ENCODE data around the gene BUD23. TPM values are rescaled to one million over a fixed set of nuclear protein-coding genes. Genes with fewer than 3 reads are reported as not detected.
A peak's percentile ranks its signal among the peaks of the same experiment; 100 is the strongest.

BUD23 gene
- total and polyA plus RNA-seq, 9 of the 15 experiments (the other 6 are each of a cell fraction or from before 2014, with no cell fraction given) = 79.5 to 270 (median 150) TPM

GRCh38 chr7:73683788-73684693 lies 644 bp downstream of the BUD23 start (continued):
- TF ChIP-seq YY1 (IDR thresholded peaks at IDR 0.05; ENCODE audit: borderline replicate concordance in 1 of 3, control insufficient read depth in 1 of 3, extremely low read depth in 1 of 3, insufficient read depth in 3 of 3, insufficient read length in 1 of 3, insufficient replicate concordance in 2 of 3, low read depth in 1 of 3, low read length in 2 of 3) (peak in 1 of 3 experiments; percentile 53), CREM (IDR thresholded peaks at IDR 0.05; ENCODE audit: low read depth) (peak; percentile 77), ADNP (tag; IDR thresholded peaks at IDR 0.05) (peak; percentile 68), TEAD2 (tag; IDR thresholded peaks at IDR 0.05) (no peak), ZNF253 (CRISPR knock-in tag; conservative IDR thresholded peaks at IDR 0.05) (no peak), EGR1 (conservative IDR thresholded peaks at IDR 0.05) (peak; percentile 25; the same call in 1 of the 2 replicates), ELF1 (tag; IDR thresholded peaks at IDR 0.05) (peak; percentile 2; the same call in 1 of the 2 replicates), L3MBTL2 (IDR thresholded peaks at IDR 0.05) (no peak), ZNF764 (CRISPR knock-in tag; IDR thresholded peaks at IDR 0.05; ENCODE audit: low read depth) (no peak), ATF1 (CRISPR knock-in tag; IDR thresholded peaks at IDR 0.05) (no peak), ATF1 (tag; IDR thresholded peaks at IDR 0.05) (peak; percentile 65), RCOR1 (IDR thresholded peaks at IDR 0.05; ENCODE audit: borderline replicate concordance in 1 of 2, low read depth in 2 of 2, low read length in 2 of 2) (peak in 1 of 2 experiments; percentile 68; a peak in 2 of 4 replicates), SMARCE1 (IDR thresholded peaks at IDR 0.05) (peak; percentile 80), FOXA3 (CRISPR knock-in tag; conservative IDR thresholded peaks at IDR 0.05 in 1 of 2, IDR thresholded peaks at IDR 0.05 in 1 of 2) (peak in 1 of 2 experiments; percentile 55; a peak in 1 of 4 replicates), PCBP2 (IDR thresholded peaks at IDR 0.05; ENCODE audit: low read depth, low read length, poor library complexity, severe bottlenecking) (no peak), GABPB1 (CRISPR knock-in tag; IDR thresholded peaks at IDR 0.05) (0 out of 2 replicates have a peak, but pooled peaks have one; percentile 2), HDGF (IDR thresholded peaks at IDR 0.05) (no peak), NBN (IDR thresholded peaks at IDR 0.05; ENCODE audit: low read depth) (0 out of 2 replicates have a peak, but pooled peaks have one; percentile 8), TEAD1 (CRISPR knock-in tag; IDR thresholded peaks at IDR 0.05) (peak in 1 of 2 experiments; percentile 84; a peak in 2 of 4 replicates)
- TF ChIP-seq, protein P1, sequence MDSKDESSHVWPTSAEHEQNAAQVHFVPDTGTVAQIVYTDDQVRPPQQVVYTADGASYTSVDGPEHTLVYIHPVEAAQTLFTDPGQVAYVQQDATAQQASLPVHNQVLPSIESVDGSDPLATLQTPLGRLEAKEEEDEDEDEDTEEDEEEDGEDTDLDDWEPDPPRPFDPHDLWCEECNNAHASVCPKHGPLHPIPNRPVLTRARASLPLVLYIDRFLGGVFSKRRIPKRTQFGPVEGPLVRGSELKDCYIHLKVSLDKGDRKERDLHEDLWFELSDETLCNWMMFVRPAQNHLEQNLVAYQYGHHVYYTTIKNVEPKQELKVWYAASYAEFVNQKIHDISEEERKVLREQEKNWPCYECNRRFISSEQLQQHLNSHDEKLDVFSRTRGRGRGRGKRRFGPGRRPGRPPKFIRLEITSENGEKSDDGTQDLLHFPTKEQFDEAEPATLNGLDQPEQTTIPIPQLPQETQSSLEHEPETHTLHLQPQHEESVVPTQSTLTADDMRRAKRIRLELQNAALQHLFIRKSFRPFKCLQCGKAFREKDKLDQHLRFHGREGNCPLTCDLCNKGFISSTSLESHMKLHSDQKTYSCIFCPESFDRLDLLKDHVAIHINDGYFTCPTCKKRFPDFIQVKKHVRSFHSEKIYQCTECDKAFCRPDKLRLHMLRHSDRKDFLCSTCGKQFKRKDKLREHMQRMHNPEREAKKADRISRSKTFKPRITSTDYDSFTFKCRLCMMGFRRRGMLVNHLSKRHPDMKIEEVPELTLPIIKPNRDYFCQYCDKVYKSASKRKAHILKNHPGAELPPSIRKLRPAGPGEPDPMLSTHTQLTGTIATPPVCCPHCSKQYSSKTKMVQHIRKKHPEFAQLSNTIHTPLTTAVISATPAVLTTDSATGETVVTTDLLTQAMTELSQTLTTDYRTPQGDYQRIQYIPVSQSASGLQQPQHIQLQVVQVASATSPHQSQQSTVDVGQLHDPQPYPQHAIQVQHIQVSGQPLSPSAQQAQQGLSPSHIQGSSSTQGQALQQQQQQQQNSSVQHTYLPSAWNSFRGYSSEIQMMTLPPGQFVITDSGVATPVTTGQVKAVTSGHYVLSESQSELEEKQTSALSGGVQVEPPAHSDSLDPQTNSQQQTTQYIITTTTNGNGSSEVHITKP (IDR thresholded peaks at IDR 0.05; ENCODE audit: partially characterized antibody) = peak; percentile 64
- TF ChIP-seq, protein P2, sequence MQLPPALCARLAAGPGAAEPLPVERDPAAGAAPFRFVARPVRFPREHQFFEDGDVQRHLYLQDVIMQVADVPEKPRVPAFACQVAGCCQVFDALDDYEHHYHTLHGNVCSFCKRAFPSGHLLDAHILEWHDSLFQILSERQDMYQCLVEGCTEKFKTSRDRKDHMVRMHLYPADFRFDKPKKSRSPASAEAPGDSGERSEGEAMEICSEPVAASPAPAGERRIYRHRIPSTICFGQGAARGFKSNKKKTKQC (CRISPR knock-in tag; IDR thresholded peaks at IDR 0.05) = no peak
- TF ChIP-seq, protein P3, sequence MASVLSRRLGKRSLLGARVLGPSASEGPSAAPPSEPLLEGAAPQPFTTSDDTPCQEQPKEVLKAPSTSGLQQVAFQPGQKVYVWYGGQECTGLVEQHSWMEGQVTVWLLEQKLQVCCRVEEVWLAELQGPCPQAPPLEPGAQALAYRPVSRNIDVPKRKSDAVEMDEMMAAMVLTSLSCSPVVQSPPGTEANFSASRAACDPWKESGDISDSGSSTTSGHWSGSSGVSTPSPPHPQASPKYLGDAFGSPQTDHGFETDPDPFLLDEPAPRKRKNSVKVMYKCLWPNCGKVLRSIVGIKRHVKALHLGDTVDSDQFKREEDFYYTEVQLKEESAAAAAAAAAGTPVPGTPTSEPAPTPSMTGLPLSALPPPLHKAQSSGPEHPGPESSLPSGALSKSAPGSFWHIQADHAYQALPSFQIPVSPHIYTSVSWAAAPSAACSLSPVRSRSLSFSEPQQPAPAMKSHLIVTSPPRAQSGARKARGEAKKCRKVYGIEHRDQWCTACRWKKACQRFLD (CRISPR knock-in tag; IDR thresholded peaks at IDR 0.05) = 0 out of 2 replicates have a peak, but pooled peaks have one; percentile 83
